Neural progenitor cell (in vitro differentiated cells): ENCODE results near the gene SREBF2.

Experiments
- EZH2 ChIP-seq: fragments of 200-600 bp; sonication (generic); IDR thresholded peaks from 2 replicates; pipeline ENCODE4 v1.6.1; 2017; ENCODE audit warnings: antibody characterized with exemption, mild to moderate bottlenecking, moderate library complexity
- TF ChIP-seq, protein P1 (sequence below): fragments of 200-600 bp; sonication (generic); IDR thresholded peaks from 2 replicates; pipeline ENCODE4 v1.5.1; 2017; ENCODE audit warnings: antibody characterized with exemption, mild to moderate bottlenecking

DNA sequence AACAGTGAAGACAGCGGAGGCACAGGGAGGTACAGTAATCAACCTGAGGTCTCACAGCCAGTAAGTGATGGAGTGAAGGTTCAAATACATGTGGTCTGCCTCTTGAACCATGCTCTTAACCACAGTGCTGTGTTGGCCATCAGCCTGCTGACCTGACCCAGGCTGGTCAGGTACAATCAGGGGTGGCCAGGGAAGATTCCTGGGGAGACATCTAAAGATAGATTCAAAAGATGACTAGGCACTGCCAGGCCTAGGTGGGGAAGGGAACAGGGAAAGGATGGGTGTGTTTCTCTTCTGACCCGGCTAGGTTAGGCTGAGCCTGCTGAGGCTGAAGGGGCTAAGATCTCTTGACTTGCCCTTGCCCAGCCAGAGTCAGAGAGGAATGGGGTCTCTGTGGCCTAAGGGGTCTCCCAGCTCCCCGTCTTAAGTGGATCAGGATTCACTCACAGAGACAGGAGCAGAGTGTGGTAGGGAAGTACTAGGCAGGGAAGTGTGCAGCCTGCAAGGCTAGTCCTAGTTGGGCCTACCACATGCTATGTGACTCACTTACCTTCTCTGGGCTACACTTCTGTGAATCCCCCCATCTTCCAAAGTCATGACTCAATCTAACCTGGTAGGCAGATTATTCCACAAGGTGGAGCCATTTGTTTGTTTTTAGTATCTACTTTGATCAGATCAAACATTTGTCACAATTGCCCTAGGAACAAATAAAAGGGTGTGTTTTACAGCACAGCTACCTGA is 10.4 kb upstream of the SREBF2 start:
- TF ChIP-seq, protein P1, sequence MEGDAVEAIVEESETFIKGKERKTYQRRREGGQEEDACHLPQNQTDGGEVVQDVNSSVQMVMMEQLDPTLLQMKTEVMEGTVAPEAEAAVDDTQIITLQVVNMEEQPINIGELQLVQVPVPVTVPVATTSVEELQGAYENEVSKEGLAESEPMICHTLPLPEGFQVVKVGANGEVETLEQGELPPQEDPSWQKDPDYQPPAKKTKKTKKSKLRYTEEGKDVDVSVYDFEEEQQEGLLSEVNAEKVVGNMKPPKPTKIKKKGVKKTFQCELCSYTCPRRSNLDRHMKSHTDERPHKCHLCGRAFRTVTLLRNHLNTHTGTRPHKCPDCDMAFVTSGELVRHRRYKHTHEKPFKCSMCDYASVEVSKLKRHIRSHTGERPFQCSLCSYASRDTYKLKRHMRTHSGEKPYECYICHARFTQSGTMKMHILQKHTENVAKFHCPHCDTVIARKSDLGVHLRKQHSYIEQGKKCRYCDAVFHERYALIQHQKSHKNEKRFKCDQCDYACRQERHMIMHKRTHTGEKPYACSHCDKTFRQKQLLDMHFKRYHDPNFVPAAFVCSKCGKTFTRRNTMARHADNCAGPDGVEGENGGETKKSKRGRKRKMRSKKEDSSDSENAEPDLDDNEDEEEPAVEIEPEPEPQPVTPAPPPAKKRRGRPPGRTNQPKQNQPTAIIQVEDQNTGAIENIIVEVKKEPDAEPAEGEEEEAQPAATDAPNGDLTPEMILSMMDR: peak; percentile 43
- TF ChIP-seq EZH2: no peak
